IPS DF 19.7 (cell line): ENCODE results near the gene CC2D2A.

ENCODE experiments used
- DNase-seq: peaks from one replicate; pipeline ENCODE4 v3.0.0-alpha.2; 2013; ENCODE audit warnings: low read depth, low spot score

CC2D2A gene

GRCh38 chr4:15466596-15466995 lies 3.1 kb upstream of the CC2D2A start:
- DNase-seq, result no peak

- no peak for DNase-seq
Observed at GRCh38 chr4:15470128-15470475, 420 bp downstream of the CC2D2A start.

- DNase-seq, result no peak
Observed at GRCh38 chr4:15476396-15476795, 6.7 kb downstream of the CC2D2A start.

GRCh38 chr4:15478724-15479088 lies 9.0 kb downstream of the CC2D2A start:
- DNase-seq, result no peak

GRCh38 chr4:15479089-15479912 lies 9.6 kb downstream of the CC2D2A start:
- DNase-seq, result peak; percentile 69

GRCh38 chr4:15479913-15480185 lies 10.2 kb downstream of the CC2D2A start:
- DNase-seq, result no peak

- no peak for DNase-seq
Observed at GRCh38 chr4:15481961-15482745, 12.5 kb downstream of the CC2D2A start.

- DNase-seq, result no peak
Observed at GRCh38 chr4:15482842-15483241, 13.2 kb downstream of the CC2D2A start.

GRCh38 chr4:15488136-15488535 lies 18.5 kb downstream of the CC2D2A start:
- no peak for DNase-seq

GRCh38 chr4:15488658-15489470 lies 19.2 kb downstream of the CC2D2A start:
- DNase-seq, result no peak

- no peak for DNase-seq
Observed at GRCh38 chr4:15489551-15489950, 19.9 kb downstream of the CC2D2A start.

- no peak for DNase-seq
Observed at GRCh38 chr4:15493411-15493810, 23.7 kb downstream of the CC2D2A start.

GRCh38 chr4:15495621-15496020 lies 25.9 kb downstream of the CC2D2A start:
- no peak for DNase-seq

- DNase-seq, result no peak
Observed at GRCh38 chr4:15498356-15498755, 28.7 kb downstream of the CC2D2A start.

GRCh38 chr4:15500701-15501100 lies 31.0 kb downstream of the CC2D2A start:
- DNase-seq, result no peak

GRCh38 chr4:15501941-15502340 lies 32.3 kb downstream of the CC2D2A start:
- DNase-seq, result no peak

GRCh38 chr4:15502384-15502783 lies 32.7 kb downstream of the CC2D2A start:
- DNase-seq, result no peak

GRCh38 chr4:15504041-15504440 lies 34.4 kb downstream of the CC2D2A start:
- DNase-seq, result no peak

- no peak for DNase-seq
Observed at GRCh38 chr4:15506464-15506863, 36.8 kb downstream of the CC2D2A start.

GRCh38 chr4:15507679-15508078 lies 38.0 kb downstream of the CC2D2A start:
- no peak for DNase-seq

- DNase-seq, result no peak
Observed at GRCh38 chr4:15510961-15511360, 41.3 kb downstream of the CC2D2A start.

GRCh38 chr4:15513545-15513944 lies 43.9 kb downstream of the CC2D2A start:
- no peak for DNase-seq

GRCh38 chr4:15515106-15515505 lies 45.4 kb downstream of the CC2D2A start:
- DNase-seq, result no peak
